Measurements from ENCODE around the gene PKNOX2. TPM values are rescaled to one million over a fixed set of nuclear protein-coding genes. Genes with fewer than 3 reads are reported as not detected.
"Not testable (repeated sequence)": the region's sequence is repeated elsewhere in the genome, so short reads cannot be mapped to it uniquely, and the experiment has no call there.

Gene PKNOX2
- total RNA-seq, 1 donor from 2014 or later: 41.8 TPM

DNA sequence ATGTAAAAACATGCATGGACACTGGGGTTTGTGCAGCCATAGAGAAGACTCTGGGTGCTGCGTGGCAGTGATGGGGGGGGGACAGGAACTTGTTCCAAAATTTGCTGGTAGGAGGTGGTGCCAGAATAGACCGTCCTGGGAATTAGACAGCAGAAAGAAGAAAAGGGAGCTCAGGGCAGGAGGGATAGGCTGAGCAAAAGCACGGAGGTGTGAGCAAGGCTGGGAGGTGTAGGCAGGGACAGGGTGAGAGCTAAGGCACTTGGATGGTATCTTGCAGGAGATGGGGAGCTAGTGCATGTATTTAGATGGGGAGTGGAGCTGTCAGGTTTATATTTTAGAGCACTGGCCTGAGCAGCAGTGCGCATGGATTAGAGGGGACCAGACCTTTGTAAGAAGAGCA lies 53.8 kb downstream of the PKNOX2 start:
- TF ChIP-seq, protein P1, sequence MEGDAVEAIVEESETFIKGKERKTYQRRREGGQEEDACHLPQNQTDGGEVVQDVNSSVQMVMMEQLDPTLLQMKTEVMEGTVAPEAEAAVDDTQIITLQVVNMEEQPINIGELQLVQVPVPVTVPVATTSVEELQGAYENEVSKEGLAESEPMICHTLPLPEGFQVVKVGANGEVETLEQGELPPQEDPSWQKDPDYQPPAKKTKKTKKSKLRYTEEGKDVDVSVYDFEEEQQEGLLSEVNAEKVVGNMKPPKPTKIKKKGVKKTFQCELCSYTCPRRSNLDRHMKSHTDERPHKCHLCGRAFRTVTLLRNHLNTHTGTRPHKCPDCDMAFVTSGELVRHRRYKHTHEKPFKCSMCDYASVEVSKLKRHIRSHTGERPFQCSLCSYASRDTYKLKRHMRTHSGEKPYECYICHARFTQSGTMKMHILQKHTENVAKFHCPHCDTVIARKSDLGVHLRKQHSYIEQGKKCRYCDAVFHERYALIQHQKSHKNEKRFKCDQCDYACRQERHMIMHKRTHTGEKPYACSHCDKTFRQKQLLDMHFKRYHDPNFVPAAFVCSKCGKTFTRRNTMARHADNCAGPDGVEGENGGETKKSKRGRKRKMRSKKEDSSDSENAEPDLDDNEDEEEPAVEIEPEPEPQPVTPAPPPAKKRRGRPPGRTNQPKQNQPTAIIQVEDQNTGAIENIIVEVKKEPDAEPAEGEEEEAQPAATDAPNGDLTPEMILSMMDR (IDR thresholded peaks at IDR 0.05; ENCODE audit: unreplicated experiment): no peak
- Mint-ChIP-seq H3K4me3 (ENCODE audit: unreplicated experiment) (no peak overlapping the region), H3K36me3 (ENCODE audit: low read depth, unreplicated experiment) (peaks cover 6% of the 10 kb centered on the region), H3K27me3 (ENCODE audit: unreplicated experiment) (peaks cover 12% of the 10 kb centered on the region), H3K4me1 (ENCODE audit: unreplicated experiment) (peaks cover 69% of the 10 kb centered on the region), H3K9me3 (ENCODE audit: unreplicated experiment) (no peaks in the 10 kb centered on the region), H3K27ac (ENCODE audit: unreplicated experiment) (peak overlapping the region; percentile 15)
- DNase-seq (ENCODE audit: low spot score): no peak

DNA sequence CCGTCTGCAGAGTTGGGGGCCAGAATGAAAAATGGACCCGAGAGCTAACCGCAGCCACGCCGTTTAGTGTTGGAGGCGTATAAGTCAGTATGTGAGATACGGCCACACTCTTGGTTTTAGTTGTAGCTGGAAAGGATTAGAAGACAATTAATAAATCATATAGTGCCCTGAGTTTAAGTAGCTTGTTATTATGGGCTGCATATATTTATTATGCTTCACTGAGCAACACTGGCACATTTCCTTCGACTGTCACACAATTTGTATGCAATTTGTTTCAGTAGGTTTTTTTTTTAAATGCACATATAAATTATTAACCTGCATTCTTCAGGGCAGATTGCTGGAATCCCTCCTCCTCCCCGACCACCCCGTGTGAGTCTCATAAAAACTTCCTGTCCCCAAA lies 56.9 kb downstream of the PKNOX2 start:
- DNase-seq (ENCODE audit: low spot score): no peak
- peaks cover 6% of the 10 kb centered on the region for H3K36me3 Mint-ChIP-seq (ENCODE audit: low read depth, unreplicated experiment)
- peaks cover 9% of the 10 kb centered on the region for H3K27me3 Mint-ChIP-seq (ENCODE audit: unreplicated experiment)
- H3K4me3 Mint-ChIP-seq (ENCODE audit: unreplicated experiment): no peak overlapping the region
- peaks cover 49% of the 10 kb centered on the region for H3K4me1 Mint-ChIP-seq (ENCODE audit: unreplicated experiment)
- no peaks in the 10 kb centered on the region for H3K9me3 Mint-ChIP-seq (ENCODE audit: unreplicated experiment)
- TF ChIP-seq, protein P1 (IDR thresholded peaks at IDR 0.05; ENCODE audit: unreplicated experiment): no peak
- H3K27ac Mint-ChIP-seq (ENCODE audit: unreplicated experiment): no peak overlapping the region

DNA sequence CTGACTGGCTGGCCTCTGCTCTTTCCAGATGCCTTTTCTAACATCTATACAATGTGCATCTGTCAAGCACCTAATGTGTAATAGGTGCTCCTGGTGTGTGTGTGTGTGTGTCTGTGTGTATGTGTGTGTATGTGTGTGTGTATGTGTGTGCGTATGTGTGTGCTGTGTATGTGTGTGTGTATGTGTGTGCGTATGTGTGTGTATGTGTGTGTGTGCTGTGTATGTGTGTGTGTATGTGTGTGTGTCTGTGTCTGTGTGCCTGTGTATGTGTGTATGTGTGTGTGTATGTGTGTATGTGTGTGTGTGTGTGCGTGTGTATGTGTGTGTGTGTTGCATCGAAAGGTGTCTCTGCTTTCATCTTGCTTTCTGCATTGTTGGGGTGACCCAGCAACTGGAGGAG lies 57.9 kb downstream of the PKNOX2 start:
- Mint-ChIP-seq H3K36me3 (ENCODE audit: low read depth, unreplicated experiment) (no peaks in the 10 kb centered on the region), H3K4me3 (ENCODE audit: unreplicated experiment) (no peak overlapping the region), H3K9me3 (ENCODE audit: unreplicated experiment) (no peaks in the 10 kb centered on the region), H3K4me1 (ENCODE audit: unreplicated experiment) (peaks cover 39% of the 10 kb centered on the region), H3K27ac (ENCODE audit: unreplicated experiment) (no peak overlapping the region), H3K27me3 (ENCODE audit: unreplicated experiment) (peaks cover 2% of the 10 kb centered on the region)
- DNase-seq (ENCODE audit: low spot score): no peak
- TF ChIP-seq, protein P1 (IDR thresholded peaks at IDR 0.05; ENCODE audit: unreplicated experiment): no peak

DNA sequence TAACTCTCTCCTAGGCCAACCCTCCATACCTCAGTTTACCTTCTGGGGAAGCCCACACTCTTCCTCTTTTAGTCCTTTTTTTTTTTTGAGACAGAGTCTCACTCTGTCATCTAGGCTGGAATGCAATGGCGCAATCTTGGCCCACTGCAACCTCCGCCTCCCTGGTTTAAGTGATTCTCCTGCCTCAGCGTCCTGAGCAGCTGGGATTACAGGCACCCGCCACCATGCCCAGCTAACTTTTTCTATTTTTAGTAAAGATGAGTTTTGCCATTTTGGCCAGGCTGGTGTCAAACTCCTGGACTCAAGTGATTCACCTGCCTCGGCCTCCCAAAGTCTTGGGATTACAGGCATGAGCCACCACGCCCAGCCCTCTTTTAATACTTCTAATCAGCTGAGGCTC lies 58.6 kb downstream of the PKNOX2 start:
- not testable (repeated sequence) for H3K36me3 Mint-ChIP-seq (ENCODE audit: low read depth, unreplicated experiment); H3K9me3 Mint-ChIP-seq (ENCODE audit: unreplicated experiment)
- H3K4me1 Mint-ChIP-seq (ENCODE audit: unreplicated experiment): peaks cover 32% of the 10 kb centered on the region

DNA sequence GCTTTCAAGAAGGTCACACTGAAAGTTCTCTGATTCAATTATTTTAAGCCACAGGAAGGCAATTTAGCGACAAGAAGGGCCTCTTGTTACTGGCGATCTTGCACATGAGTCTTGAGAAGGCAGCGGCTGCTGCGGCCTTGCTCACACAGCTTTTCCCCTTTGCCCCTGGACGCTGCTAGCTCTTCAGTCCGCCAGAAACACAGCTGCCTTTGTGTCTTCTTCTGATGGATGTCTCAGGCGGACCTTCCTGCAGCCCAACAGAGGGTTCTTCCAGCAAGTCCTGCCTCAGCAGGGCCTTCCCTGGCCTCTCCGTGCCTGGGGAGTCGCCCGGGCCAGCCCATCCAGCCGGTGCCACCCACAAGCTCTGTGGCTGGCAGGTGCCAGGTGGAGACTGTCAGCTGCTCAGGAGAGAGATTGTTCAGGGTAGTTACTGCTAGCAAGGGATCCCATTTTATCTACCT lies 59.4 kb downstream of the PKNOX2 start:
- Mint-ChIP-seq H3K36me3 (ENCODE audit: low read depth, unreplicated experiment) (no peaks in the 10 kb centered on the region), H3K27me3 (ENCODE audit: unreplicated experiment) (no peaks in the 10 kb centered on the region)

More for the DNA sequence above, 58.6 kb downstream of the PKNOX2 start:
- H3K27me3 Mint-ChIP-seq (ENCODE audit: unreplicated experiment); H3K27ac Mint-ChIP-seq (ENCODE audit: unreplicated experiment); DNase-seq (ENCODE audit: low spot score); H3K4me3 Mint-ChIP-seq (ENCODE audit: unreplicated experiment): not testable (repeated sequence)

More for the DNA sequence above, 59.4 kb downstream of the PKNOX2 start:
- no peak overlapping the region for H3K27ac Mint-ChIP-seq (ENCODE audit: unreplicated experiment)
- peaks cover 28% of the 10 kb centered on the region for H3K4me1 Mint-ChIP-seq (ENCODE audit: unreplicated experiment)
- no peak for DNase-seq (ENCODE audit: low spot score)
- H3K9me3 Mint-ChIP-seq (ENCODE audit: unreplicated experiment): no peaks in the 10 kb centered on the region
- no peak overlapping the region for H3K4me3 Mint-ChIP-seq (ENCODE audit: unreplicated experiment)
- TF ChIP-seq, protein P1 (IDR thresholded peaks at IDR 0.05; ENCODE audit: unreplicated experiment): no peak

Measured in endothelial cell (in vitro differentiated cells).